ENCODE results near the gene AIFM3.
"Not testable (repeated sequence)": the region's sequence is repeated elsewhere in the genome, so short reads cannot be mapped to it uniquely, and the experiment has no call there.

The AIFM3 gene

GRCh38 chr22:20966883-20967696 is at the start of gene AIFM3:
AIFM3 (plus strand) TSS chr22:20967255; CDS start chr22:20967945, 690 bp downstream.
- no peak for DNase-seq

- no peak for DNase-seq
Measured at GRCh38 chr22:20918663-20919218, 48.3 kb upstream of the AIFM3 start.

- no peak for DNase-seq
Measured at GRCh38 chr22:20919718-20920117, 47.3 kb upstream of the AIFM3 start.

- no peak for DNase-seq
Measured at GRCh38 chr22:20920881-20921203, 46.2 kb upstream of the AIFM3 start.

GRCh38 chr22:20922141-20922751 is 44.8 kb upstream of the AIFM3 start:
- no peak for DNase-seq

GRCh38 chr22:20926243-20926642 is 40.8 kb upstream of the AIFM3 start:
- no peak for DNase-seq

- DNase-seq: no peak
Measured at GRCh38 chr22:20927940-20928572, 39.0 kb upstream of the AIFM3 start.

- DNase-seq: no peak
Measured at GRCh38 chr22:20928573-20928967, 38.5 kb upstream of the AIFM3 start.

- no peak for DNase-seq
Measured at GRCh38 chr22:20930004-20930403, 37.1 kb upstream of the AIFM3 start.

GRCh38 chr22:20930435-20930834 is 36.6 kb upstream of the AIFM3 start:
- not testable (repeated sequence) for DNase-seq

- no peak for DNase-seq
Measured at GRCh38 chr22:20931126-20931654, 35.9 kb upstream of the AIFM3 start.

- DNase-seq: no peak
Measured at GRCh38 chr22:20933910-20934309, 33.1 kb upstream of the AIFM3 start.

GRCh38 chr22:20935049-20935448 is 32.0 kb upstream of the AIFM3 start:
- DNase-seq: not testable (repeated sequence)

GRCh38 chr22:20935780-20936539 is 31.1 kb upstream of the AIFM3 start:
- DNase-seq: not testable (repeated sequence)

GRCh38 chr22:20937031-20937793 is 29.8 kb upstream of the AIFM3 start:
- DNase-seq: no peak

- no peak for DNase-seq
Measured at GRCh38 chr22:20937794-20938671, 29.0 kb upstream of the AIFM3 start.

- not testable (repeated sequence) for DNase-seq
Measured at GRCh38 chr22:20939457-20940185, 27.4 kb upstream of the AIFM3 start.

- DNase-seq: no peak
Measured at GRCh38 chr22:20940186-20940651, 26.8 kb upstream of the AIFM3 start.

GRCh38 chr22:20940904-20941385 is 26.1 kb upstream of the AIFM3 start:
- no peak for DNase-seq
